Esophagus muscularis mucosa (tissue), 4 donors: Measurements from ENCODE around the gene PRDM2.

Source experiments
- EP300 ChIP-seq: sonication (generic); formaldehyde crosslinking; IDR thresholded peaks from one replicate; pipeline ENCODE4 v1.6.1; 2017; ENCODE audit warnings: antibody characterized with exemption
- POLR2A ChIP-seq: fragments of 450-650 bp; IDR thresholded peaks from one replicate; pipeline ENCODE4 v1.6.1; 2017; ENCODE audit warnings: antibody characterized with exemption, moderate library complexity, mild to moderate bottlenecking, low read depth
- POLR2AphosphoS5 ChIP-seq, 2 donors: sonication (generic); formaldehyde crosslinking; IDR thresholded peaks; one replicate each; pipeline ENCODE4 v1.6.1; 2017; ENCODE audit warnings: antibody characterized with exemption in 2 of 2
- TF ChIP-seq, protein P1 (sequence below), 3 experiments: fragments of 200-600 bp in 2 of 3; fragments of 450-650 bp in 1 of 3; sonication (generic) in 2 of 3; IDR thresholded peaks; one replicate each; pipeline ENCODE4 v1.5.1; 2017 to 2019; ENCODE audit warnings: antibody characterized with exemption in 3 of 3, mild to moderate bottlenecking in 2 of 3, moderate library complexity in 1 of 3

DNA sequence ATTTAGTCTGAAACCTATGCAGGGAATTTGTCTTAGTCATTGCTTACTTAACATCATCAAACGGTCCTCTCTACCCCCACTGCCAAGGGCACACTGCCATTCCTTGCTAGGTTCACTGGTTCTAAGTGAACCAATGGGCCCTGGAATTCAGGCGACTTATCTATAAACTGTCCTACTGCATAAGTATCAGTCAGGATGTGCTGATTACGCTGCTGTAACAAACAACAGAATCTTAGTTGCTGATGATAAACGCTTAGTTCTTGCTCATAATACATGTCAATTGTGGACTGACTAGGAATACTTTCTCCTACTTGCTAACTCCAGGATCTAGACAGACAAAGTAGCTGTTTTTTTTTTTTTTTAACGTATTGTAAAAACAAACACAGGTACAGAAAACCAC, 136.1 kb downstream of the PRDM2 start:
- TF ChIP-seq POLR2AphosphoS5 (IDR thresholded peaks at IDR 0.05) = no peak
- TF ChIP-seq, protein P1, sequence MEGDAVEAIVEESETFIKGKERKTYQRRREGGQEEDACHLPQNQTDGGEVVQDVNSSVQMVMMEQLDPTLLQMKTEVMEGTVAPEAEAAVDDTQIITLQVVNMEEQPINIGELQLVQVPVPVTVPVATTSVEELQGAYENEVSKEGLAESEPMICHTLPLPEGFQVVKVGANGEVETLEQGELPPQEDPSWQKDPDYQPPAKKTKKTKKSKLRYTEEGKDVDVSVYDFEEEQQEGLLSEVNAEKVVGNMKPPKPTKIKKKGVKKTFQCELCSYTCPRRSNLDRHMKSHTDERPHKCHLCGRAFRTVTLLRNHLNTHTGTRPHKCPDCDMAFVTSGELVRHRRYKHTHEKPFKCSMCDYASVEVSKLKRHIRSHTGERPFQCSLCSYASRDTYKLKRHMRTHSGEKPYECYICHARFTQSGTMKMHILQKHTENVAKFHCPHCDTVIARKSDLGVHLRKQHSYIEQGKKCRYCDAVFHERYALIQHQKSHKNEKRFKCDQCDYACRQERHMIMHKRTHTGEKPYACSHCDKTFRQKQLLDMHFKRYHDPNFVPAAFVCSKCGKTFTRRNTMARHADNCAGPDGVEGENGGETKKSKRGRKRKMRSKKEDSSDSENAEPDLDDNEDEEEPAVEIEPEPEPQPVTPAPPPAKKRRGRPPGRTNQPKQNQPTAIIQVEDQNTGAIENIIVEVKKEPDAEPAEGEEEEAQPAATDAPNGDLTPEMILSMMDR (IDR thresholded peaks at IDR 0.05) = no peak
- TF ChIP-seq EP300 = no peak
- TF ChIP-seq POLR2A = no peak
